ENCODE measurements around the gene IL17RD.

Gene IL17RD

DNA sequence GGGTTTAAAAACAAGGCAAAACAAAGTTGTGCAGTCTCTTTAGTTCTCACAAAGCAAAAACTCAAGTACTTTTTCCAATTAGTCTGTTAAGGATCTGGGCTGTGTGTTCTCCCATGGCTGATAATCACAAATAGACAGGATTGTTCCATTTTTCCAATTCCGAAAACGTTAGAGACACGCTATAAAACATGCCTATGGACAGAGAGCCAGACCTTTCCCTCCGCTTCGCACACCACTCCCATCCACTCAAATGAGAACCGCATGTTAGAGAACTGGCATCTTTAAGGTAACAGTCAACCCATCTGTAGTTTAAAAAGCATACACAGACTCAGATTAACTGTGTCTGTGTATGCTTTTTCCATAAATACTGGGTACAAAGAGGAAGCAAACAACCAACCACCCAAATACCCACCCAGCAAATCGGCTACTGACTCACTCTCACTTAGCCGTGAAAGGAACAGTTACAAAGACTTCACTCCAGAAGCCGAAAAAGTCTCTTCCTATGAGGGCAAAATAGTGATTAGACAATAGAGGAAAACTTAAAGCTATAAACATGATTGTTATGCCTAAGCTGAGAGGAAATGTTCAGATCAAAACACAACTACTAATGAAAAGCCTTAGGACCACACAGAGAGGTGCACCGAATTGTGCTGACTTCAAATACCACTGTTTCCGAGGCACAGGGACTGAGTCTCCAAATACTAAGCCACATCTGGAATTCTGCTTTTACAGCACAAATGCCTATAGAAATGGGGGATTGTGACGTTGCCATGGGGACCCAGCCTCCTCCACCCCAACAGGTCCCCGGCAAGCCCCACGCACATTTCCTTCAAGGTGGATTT lies 36.1 kb downstream of the IL17RD start:
- DNase-seq = no peak

DNA sequence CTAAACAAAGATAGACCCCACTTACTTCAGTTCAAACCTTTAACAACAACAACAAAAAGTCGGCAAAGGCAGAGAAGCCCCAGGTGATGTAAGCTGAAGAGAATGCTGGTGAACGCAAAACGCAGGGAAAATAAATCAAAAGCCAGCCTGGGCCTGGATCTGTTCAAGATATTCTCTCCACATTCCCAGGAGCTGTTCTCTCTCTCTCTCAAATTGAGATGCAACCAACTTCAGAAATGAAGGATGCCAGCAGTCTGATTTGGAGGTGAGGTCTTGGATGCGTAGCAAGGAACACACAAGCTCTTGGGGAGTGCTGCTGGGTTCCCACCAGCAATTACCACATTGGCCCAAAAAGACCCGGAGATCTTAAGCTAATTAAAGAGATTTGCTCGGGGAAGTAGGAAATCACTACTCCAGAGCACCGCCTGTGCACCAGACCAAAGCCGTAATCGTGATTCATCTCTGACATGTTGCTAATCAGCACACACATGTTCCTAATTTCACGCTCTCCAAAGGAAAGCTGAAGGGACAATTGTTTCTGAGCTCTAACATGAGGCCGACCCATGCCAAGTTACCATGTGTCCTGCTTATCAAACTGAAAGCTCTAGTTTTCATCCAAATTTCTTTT lies 37.1 kb downstream of the IL17RD start:
- no peak for DNase-seq

DNA sequence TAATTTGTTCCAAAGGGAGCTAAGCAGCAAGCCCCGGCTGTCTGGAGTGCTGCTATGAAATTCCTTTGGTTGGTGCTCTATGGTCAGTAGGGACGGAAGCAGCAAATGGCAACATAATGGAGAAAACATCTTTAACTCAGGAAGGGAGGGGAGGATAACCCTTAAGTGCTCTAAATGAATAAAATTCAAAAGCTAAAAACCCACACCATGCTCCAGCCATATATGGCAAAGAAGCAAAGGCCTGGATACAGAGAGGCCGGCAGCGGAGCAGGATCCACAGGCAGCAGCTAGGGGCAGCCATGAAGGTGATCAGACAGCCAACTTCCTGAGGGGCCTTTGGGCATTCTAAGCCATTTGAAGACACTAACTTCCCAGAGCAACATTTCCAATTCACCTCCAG lies 38.9 kb downstream of the IL17RD start:
- DNase-seq = no peak

DNA sequence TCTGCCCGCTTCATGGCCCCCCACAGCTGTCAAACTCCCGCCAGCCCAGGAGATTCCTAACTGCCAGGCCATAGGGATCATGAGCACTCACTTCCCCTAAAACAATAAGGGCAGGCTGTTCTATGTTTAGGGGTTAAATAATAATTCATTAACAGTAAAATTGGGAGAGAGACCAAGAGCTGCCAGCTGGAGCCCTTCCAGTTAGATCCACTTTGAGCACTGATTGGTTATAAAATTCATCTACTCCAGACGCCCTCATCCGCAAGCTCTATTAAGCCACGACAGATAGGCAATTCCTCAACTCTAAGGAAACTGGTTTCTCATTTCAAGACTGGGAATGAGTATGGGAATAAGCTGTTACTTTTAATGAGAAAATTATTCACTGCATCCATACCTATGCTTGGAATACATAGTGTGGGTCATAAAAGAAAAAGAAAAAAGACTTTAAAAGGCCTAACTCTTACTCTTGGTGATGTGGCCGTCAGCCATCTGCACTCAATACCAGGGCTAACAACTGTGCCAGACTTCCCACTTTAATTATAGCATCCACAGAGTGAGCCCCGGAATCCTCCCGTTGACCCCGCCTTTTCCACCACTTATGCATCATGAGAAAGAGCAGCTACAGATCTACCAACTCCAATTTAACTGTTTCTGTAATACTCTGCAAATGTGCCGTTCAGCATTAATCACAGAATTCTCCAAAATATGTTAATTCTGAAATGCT lies 44.5 kb downstream of the IL17RD start:
- no peak for DNase-seq

DNA sequence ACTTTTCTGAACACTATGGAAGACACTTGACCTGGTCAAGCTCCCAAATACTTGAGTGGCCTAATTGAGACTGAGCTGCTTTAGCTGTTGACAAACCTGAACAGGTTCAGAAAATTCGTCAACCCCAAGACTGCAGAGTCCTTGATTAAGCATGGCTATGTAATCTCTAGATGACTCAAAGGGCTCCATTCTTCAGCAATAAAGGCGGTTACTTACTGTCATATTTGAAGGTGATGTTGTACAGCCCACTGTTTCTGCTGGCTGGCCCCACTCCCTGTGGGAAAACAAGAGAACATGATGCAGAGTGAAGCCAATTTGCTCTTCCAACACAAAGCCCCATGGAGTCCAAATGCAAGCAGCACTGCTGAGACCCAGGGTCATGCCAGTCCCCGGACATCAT lies 45.1 kb downstream of the IL17RD start:
- DNase-seq = no peak

DNA sequence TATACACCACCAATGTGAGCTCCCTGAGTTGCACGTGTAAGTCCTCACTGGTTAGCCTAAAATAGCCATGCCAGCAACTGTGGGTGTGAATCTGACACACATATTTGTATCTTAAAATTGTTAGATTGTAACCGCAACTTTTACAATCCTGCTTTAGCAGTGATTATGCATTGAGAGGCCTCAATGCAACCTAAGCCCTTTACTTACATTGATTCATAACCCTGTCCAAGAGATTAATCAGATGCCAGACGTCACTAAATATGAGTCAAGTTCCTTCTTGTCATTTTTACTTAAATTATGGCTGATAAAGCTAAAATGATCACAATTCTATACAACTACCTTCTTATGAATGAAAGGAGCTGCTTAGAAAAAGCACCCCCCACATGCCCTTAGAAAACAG lies 46.9 kb downstream of the IL17RD start:
- no peak for DNase-seq

DNA sequence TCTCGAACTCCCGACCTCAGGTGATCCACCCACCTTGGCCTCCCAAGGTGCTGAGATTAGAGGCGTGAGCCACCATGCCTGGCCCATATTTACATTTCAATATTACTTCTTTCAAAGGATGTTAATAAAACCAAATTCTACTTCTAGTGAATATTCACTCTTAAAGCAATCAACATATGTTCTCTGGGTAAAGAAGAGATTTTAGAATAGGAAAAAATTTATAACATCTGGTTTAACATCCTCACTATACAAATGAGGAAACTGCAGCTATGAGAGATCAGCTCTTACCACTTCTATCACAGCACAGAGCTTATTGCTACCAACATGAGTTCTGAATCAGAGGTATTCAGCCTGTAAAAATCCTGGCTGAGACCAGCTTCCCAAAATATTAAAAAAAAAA lies 48.7 kb downstream of the IL17RD start:
- no peak for DNase-seq

DNA sequence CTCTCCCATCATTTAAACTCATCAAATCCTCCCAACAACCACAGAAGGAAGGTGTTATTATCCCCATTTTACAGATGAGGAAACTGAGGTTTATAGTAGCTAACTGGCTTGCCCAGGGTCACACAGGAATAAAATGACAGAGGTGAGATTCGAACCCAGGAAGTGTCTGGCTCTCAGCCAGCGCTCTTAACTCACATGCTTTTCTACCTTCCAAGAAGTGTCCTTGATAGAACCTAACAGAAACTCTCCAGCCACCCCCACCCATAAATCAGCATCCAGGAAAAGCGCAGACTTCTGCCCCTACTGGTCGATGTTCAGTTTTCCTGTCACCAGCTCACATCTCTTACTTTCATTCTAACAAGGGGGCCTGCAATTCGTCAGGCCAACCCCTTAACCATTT lies 52.9 kb downstream of the IL17RD start:
- DNase-seq = no peak

DNA sequence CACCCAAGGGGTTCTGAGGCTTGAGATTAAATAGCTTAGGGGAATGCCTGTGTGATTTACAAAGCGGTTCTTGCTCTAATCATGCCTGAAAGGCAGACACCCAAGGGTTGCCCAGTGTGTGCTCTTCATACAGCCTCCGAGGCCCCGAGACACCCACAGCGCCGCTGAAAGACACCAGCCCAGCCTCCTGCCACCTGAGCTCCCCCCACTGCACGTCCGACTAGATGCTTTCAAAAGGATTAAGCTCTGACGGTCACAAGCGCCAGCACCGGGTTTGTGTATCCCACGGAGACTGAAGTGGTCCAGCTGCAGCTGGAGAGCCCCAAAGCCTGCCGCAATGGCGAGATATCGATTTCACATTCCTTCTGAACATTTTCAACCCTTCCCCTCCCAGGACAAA lies 54.4 kb downstream of the IL17RD start:
- no peak for DNase-seq

DNA sequence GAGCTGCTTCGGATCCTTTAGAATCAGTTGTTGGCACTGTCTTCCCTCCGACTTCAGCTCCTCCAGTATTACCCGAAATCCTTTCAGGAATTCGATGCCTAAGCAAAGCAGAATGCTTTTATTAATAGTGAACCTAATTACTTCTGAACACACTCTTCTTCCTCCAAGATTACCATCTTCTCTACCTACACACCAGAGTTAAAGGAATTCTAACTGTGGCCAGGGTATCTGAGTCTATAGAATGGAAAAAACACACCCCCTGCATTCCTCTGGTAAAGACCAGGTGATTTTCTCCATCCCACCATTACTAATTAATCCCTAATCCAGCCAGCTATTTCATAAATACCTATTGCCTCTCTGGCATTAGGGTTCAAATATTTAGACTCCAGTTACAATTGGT lies 54.9 kb downstream of the IL17RD start:
- DNase-seq = no peak

DNA sequence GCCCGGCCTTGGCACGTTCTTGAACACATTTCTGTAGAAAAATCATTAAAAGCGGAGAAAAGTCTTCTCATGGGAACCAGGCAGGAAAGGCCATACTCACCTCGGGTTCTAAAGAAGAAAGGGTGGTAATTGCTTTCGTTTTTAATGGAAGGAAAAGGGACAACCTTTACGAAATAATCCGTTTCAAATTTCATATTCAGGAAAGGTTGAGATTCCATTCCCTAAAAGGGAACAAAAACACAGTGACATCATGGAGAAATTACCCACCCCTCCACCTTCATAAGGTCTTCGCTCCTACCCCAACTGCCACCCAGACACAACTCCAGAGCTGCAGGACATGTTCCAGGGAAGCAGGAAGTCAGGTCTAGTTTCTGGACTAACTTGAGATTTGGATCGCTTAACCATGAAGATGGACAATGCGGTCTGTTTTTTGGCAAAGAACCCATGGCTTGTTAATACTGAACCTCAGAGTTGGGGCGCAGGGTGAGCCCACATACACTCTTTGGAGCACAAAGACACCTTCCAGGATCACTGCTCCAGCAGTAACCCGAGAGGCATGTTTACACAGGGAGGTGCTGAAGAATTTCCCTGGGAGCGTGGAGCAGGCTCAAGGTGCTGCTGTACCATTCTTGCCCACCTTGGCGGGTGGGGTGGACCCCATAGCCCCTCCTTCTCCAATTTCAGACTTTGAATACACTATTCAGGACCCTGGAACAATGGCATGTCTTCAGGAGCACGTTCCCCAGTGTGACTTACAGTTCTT lies 55.5 kb downstream of the IL17RD start:
- no peak for DNase-seq

DNA sequence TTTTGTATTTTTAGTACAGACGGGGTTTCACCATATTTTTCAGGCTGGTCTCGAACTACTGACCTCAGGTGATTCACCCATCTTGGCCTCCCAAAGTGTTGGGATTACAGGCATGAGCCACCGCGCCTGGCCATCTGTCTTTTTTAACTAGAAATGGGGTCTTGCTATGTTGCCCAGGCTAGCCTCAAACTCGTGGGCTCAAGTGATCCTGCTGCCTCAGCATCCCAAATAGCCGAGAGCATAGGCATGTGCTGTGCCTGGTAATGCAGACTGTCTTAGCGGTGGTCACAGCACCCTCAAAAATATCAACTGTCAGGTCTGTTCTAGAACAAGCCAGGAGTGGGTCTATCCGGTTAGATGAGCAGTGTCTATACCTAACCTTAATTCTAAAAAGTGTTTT lies 56.5 kb downstream of the IL17RD start:
- DNase-seq = no peak

DNA sequence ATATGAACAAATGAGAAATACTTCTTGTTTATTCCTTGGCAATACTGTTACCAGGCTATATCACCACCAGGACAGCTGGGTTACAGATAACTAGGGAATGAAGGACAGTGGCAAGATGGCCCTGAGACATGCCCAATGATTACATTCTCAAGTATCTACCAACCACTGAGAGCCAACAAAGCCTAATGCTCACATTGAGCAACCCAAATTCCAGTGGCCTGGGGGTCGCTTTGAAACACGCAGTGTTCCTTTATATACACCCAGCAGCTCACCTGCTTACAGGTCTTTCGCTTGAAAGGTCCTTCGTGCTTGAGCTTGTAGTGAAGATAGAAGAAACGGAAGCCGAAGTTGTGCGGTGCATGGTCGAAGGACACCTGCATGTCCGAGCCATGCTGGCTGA lies 59.6 kb downstream of the IL17RD start:
- DNase-seq = no peak

DNA sequence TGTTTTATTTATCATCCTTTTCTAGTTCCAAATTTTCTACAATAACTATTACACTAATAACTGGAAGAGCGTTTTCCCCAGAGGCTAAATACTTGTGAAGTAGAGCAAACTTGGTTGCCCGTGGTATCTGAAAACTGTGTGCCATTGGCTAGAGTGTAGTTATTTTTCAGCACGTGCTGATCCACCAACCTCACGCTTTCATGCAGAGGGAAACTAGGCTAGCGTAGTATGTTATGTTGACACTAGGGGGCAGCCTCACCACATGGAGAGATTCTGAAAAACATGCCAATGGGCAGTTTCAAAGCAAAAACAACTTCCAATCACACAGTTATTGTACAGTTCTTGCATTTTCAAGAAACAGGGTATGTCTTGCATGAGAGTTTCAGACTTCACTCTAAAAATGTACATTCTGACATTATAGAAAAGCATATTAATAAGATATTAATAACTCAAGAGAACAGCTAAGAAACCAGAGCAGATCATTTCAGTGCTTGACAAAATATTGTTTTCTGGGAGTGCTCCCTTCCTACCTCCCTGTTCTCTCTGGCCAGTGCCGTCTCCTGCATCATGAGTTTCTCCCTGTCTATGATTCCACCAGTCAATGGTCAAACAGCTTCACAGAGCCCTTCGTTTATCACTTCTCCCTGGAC lies 65.0 kb downstream of the IL17RD start:
- DNase-seq = peak; percentile 61

DNA sequence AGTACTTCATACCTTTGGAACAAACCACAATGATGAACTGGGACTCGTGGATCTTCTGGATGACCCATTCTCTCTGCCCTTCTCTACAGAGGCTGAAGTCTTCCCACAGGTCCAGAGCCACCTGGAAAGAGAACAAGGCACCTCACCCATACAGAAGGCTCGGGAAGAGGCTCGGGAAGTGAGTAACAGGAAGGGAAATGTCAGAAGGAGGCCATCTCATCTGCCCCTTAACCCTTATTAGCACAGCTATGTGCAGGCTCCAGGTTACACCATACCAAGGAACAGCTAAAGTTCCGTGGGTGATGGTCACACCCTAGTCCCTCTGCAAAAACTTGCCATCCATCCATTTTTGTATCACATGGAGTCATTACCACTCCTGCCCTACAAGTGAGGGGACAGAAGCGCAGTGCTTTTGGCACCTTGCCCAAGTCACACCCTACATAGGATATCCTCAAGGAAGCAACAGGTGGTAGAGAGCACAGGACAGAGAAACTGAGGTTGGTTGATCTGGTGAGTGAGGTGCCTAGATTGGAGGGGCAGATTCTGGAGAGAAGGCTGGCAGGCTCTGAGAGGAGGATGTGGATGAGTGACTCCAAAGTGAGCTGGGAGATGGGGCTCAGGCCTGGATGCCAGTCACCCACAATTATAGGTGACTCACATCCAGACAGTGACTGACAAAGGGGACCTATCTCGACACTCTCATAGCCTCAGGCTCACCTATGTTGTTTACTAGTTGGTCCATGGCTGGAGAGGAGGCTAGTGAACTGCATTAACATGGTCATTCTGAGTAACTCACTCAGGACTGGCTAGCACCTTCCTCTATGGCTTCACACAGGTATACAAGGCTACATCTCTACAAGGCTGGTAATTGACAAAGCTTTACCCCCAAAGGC lies 66.5 kb downstream of the IL17RD start:
- no peak for DNase-seq

DNA sequence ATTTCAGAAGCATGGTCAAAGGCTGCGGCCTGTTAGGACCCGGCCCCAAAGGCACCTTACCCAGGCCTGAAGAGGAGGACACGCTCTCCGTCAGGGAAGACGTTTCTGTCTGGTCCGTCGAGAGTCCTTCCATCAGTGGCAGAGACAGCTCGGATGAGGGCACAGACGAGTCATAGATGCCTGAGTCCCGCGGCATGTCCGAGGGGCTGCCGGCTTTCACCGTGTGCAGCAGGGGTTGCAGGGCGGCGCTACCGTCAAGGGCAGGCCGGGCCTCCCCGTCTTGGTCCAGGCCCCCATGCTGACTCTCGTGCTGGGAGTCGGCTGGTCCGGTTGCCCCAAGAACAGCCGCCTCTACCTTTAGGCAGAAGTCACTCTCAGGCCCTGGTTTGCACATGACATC lies 67.6 kb downstream of the IL17RD start:
- no peak for DNase-seq

DNA sequence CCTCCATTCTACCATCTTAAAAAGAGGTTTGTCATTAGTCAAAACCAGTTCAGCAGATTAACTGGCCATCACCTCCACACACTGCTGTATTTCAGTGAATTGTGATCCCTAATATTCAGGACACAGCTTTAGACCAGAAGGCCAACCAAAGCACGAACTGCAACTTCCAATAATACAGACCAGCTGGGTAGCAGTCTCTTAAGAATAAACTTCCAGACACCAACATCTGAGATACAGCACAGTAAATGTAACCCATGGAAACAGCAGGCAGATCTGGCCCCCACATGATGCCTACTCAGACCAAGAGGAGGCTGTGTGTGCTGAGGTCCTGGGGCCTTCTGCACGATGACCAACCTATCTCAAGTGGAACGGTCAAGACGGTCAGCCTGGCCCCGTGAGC lies 69.8 kb downstream of the IL17RD start:
- DNase-seq = no peak

DNA sequence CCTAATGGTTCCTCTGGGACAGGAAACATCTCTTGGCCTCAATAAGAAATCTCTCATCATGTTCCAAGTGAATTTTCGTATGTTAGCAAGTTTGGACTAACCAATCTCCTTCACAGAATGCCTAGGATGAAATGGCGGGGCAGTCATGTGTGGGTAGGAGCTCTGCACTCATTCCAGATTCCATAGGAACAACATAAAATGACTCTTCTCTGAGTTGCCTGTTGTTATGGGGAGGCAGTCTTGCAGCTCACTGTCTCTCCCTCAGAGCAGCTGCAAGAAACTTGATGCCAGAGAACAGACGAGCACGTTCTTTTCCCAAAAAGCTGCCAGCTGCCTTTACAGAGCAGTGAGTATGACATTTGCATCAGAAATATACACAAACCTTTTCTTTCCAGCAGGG lies 70.6 kb downstream of the IL17RD start:
- no peak for DNase-seq

DNA sequence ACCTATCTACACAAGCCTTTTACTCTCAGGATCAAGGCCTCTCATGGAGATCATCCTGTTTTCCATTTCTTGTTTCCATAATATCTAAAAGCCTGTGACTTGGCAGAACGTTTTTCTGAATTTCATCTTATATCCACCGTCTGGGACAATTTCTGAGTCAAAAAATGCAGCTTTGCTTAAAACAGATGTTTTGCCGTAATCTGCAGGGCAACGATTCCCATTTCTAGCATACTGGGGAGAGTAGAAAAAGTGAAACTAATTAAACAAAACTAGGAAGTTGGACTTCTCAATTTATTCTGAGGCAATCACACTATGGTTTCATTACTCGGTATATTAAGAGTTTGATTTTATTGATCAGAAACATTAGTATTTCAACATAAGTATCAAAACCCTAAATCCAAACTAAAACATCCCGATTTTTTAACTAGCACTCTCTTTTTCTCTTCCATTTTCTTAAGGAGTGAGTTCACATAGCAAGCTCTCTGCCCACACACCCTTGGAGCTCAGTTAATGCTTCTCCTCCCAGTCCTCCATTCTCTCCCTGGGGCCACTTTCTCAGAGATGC lies 71.1 kb downstream of the IL17RD start:
- DNase-seq = no peak

DNA sequence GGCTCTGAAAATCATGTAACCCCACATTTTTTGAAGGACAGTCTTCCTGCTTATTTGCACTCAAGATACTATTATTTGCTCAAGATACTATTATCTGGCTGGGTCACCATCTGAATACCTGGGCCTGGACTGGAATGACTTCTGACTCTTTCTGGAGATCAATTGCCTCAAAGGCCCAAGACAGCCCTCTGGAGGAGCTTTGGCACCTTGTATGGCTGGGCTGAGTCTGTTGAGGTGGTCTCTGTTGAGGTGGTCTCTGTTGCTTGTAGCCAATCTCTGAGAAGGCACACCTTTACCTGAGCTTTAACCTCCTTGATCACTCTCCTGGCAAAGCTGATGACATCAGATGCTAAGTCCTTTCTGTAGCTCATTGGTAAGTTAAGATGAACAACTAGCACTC lies 71.7 kb downstream of the IL17RD start:
- no peak for DNase-seq

DNA sequence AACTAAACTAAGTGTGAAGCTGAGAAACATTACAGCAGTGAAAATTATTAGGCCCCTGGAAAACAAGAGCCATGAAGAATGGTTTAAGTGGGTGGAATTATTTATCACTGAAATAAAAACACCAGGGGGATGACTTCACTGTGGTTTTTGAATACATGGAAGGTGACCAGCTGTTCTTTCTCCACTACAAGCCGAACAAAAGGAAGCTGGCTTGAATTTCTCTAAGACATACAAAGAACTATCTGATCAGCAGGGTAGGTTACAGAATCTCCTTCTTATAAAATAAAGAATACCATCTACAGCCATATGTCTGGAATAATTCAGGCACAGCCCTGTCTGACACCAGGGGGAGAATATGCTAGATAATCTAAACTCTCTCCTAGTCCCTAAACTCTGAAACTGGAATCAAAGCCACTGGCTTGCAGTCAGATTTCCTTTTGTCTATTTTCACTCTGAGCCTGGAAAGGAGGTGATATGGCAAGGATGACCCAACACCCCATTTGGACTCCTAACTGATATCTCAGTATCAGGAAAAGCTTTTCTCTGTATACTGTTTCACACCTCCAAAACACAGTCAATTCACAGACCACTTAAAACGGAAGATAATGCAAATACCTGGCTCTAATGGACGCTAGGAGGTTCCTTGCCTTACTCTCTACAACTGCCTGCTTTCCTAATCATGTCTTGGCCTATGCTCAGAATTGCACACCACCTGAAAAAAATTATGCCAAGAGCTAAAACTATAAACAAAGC lies 73.5 kb downstream of the IL17RD start:
- no peak for DNase-seq

Measured in T1000 (cell line).